Calu3 (cell line): ENCODE results near the gene VAX1. TPM values are rescaled to one million over a fixed set of nuclear protein-coding genes. Genes with fewer than 3 reads are reported as not detected.

Experiments used
- BruUV-seq: library from RNA; stranded (reverse); fragments of 400-500 nt; replicated peaks from 2 replicates; lab custom pipeline; 2021; lab: Mats Ljungman, UMichigan
- CTCF ChIA-PET: fragments of 300-600 bp; sonication (Branson Sonifier 250); formaldehyde crosslinking; loops from one replicate; lab custom pipeline; 2022; ENCODE audit warnings: antibody characterized with exemption; lab: Charles Lee
- DNase-seq: peaks from one replicate; pipeline ENCODE4 v3.0.0; 2022
- H3K27ac Mint-ChIP-seq: one replicate; pipeline ENCODE4 v1.8.0; 2022; ENCODE audit warnings: mixed read lengths; ENCODE audit not compliant: unreplicated experiment
- H3K27me3 Mint-ChIP-seq: one replicate; pipeline ENCODE4 v1.8.0; 2022; ENCODE audit warnings: mixed read lengths; ENCODE audit not compliant: unreplicated experiment
- H3K36me3 Mint-ChIP-seq: one replicate; pipeline ENCODE4 v1.8.0; 2022; ENCODE audit warnings: mild to moderate bottlenecking, moderate library complexity, mixed read lengths; ENCODE audit not compliant: insufficient read depth, unreplicated experiment
- H3K4me1 Mint-ChIP-seq: one replicate; pipeline ENCODE4 v1.8.0; 2022; ENCODE audit warnings: mild to moderate bottlenecking, low read depth, mixed read lengths; ENCODE audit not compliant: unreplicated experiment
- H3K4me3 Mint-ChIP-seq: one replicate; pipeline ENCODE4 v1.8.0; 2022; ENCODE audit warnings: mild to moderate bottlenecking, low read depth, moderate library complexity, mixed read lengths; ENCODE audit not compliant: unreplicated experiment
- H3K9me3 Mint-ChIP-seq: one replicate; pipeline ENCODE4 v1.8.0; 2022; ENCODE audit warnings: low read depth, mixed read lengths; ENCODE audit not compliant: unreplicated experiment
- CTCF ChIP-seq: fragments of 200-600 bp; IDR thresholded peaks from one replicate; pipeline ENCODE4 v1.8.0; 2022; ENCODE audit warnings: antibody characterized with exemption; ENCODE audit not compliant: unreplicated experiment
- intact Hi-C: fragments of 100-400 bp; cut with micrococcal nuclease; formaldehyde crosslinking; loops from one replicate; pipeline ENCODE4 v1.10.0; 2022; ENCODE audit not compliant: unreplicated experiment
- total RNA-seq: library from RNA; stranded (reverse); gene quantifications from 2 replicates; pipeline ENCODE4 v1.2.3, GENCODE V29; 2022

The VAX1 gene
- total RNA-seq, 1 experiment from 2014 or later, result not detected

DNA sequence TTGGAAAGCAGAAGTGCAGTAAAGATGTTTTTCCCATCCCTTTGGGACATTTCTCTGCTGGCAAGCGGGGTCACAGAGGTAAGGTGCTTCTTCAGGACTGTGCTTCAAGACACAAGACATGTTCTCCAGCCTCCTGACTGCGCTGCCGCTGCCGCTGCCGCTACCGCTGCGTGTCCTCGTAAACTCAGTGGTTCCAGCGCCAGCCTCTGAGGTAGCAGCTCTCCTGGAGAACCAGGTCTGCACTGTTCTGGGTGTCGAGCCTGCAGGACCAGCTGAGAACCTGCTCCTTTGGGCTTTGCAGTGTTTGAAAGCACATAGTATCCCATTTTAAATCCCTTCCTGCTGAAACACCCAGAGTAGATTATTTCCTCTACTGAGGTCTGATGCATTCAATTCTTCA lies 46.2 kb upstream of the VAX1 start:
- Mint-ChIP-seq H3K27me3 (peaks cover 15% of the 10 kb centered on the region), H3K27ac (no peak overlapping the region), H3K4me1 (peaks cover 10% of the 10 kb centered on the region), H3K4me3 (no peak overlapping the region), H3K9me3 (no peaks in the 10 kb centered on the region), H3K36me3 (no peaks in the 10 kb centered on the region)
- CTCF ChIA-PET, result interaction anchor here (3.4 kb wide), 1 partner anchor 9 kb away, joined by 8 read pairs; no protein-coding TSS in a partner anchor
- intact Hi-C loops, result no loop called here
- no peak for TF ChIP-seq CTCF
- no peak for DNase-seq
- no TSS peak for BruUV-seq

DNA sequence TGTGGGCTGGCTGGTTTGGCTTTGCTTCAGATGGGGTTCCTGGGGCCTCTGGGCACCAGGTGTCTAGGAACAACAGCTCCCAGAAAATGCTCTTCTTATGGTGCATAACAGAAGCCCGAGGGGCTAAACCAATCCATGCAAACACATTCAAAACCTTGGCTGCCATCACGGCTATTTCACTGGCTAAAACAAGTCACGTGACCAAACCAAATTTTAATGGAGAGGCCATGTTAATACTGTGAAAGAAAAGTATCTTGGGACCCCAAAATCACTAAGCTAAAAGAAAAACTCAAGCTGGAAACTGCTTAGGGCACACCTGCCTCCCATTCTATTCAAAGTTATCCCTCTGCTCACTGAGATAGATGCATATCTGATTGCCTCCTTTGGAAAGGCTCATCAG lies 40.1 kb upstream of the VAX1 start:
- DNase-seq, result no peak
- peaks cover 15% of the 10 kb centered on the region for H3K27me3 Mint-ChIP-seq

GRCh38 chr10:117175901-117176534 lies 37.9 kb upstream of the VAX1 start:
- H3K36me3 Mint-ChIP-seq, result peaks cover 13% of the 10 kb centered on the region
- no TSS peak for BruUV-seq
- H3K27ac Mint-ChIP-seq, result no peak overlapping the region
- no peaks in the 10 kb centered on the region for H3K9me3 Mint-ChIP-seq
- peak; percentile 75 for DNase-seq
- peaks cover 37% of the 10 kb centered on the region for H3K27me3 Mint-ChIP-seq
- no peaks in the 10 kb centered on the region for H3K4me1 Mint-ChIP-seq
- intact Hi-C loops, result loop anchor here (1.0 to 10.0 kb wide), 3 partner anchors 379 to 551 kb away; partner anchors contain the start of gene PNLIPRP2
- CTCF ChIA-PET, result interaction anchor here (1.1 to 1.6 kb wide), 4 partner anchors 375 to 549 kb away, joined by 3 to 46 read pairs (median 9); no protein-coding TSS in a partner anchor
- peak overlapping the region; percentile 70 for H3K4me3 Mint-ChIP-seq
- peak; percentile 75 for TF ChIP-seq CTCF

More for the DNA sequence above, 40.1 kb upstream of the VAX1 start:
- no peak overlapping the region for H3K27ac Mint-ChIP-seq
- no peak for TF ChIP-seq CTCF
- intact Hi-C loops, result loop anchor here (10.0 kb wide), 1 partner anchor 553 kb away; the partner anchor contains the start of gene PNLIPRP2
- CTCF ChIA-PET, result no interaction called here
- no peaks in the 10 kb centered on the region for H3K9me3 Mint-ChIP-seq
- no peak overlapping the region for H3K4me3 Mint-ChIP-seq
- BruUV-seq, result no TSS peak
- peaks cover 13% of the 10 kb centered on the region for H3K36me3 Mint-ChIP-seq
- H3K4me1 Mint-ChIP-seq, result no peaks in the 10 kb centered on the region

- TF ChIP-seq CTCF, result no peak
- H3K27ac Mint-ChIP-seq, result no peak overlapping the region
- H3K9me3 Mint-ChIP-seq, result no peaks in the 10 kb centered on the region
- no peak for DNase-seq
- H3K4me3 Mint-ChIP-seq, result peak overlapping the region; percentile 70
- intact Hi-C loops, result loop anchor here (1.0 to 10.0 kb wide), 2 partner anchors 378 to 551 kb away; partner anchors contain the start of gene PNLIPRP2
- BruUV-seq, result no TSS peak
- CTCF ChIA-PET, result interaction anchor here (0.6 to 1.6 kb wide), 17 partner anchors 9 to 548 kb away, joined by 3 to 46 read pairs (median 4); partner anchors contain the start of gene ENO4
- H3K4me1 Mint-ChIP-seq, result no peaks in the 10 kb centered on the region
- H3K36me3 Mint-ChIP-seq, result peaks cover 13% of the 10 kb centered on the region
- peaks cover 35% of the 10 kb centered on the region for H3K27me3 Mint-ChIP-seq
Observed at GRCh38 chr10:117175215-117175900, 37.3 kb upstream of the VAX1 start.
